ENCODE measurements around the gene ZBTB8OS.
A peak's percentile ranks its signal among the peaks of the same experiment; 100 is the strongest.
"Not testable (repeated sequence)": the region's sequence is repeated elsewhere in the genome, so short reads cannot be mapped to it uniquely, and the experiment has no call there.

Gene ZBTB8OS

DNA sequence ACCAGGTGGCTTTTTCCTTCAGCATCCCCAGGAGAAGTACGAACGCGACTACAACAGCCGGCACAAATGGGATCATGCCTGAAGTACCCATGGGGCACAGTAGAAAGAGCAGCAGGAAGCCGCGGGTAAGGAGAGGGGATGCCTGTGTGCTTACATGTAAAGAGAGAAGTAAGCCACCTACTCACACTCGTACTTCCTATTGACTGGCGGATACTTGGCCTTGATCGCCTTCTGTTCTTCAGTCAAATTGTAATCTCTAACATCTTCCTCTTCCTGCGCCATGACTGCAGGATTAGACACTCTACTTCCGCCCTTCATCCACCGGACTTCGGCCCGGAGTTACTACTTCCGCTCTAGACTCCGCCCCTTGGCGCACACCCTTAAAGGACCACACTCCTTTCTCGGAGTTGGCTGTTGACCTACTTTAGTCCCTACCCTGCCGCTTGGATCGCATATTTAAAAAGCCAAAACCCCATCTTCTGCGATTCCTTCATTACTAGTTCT is at the start of gene ZBTB8OS:
Gene ZBTB8OS, minus strand, starts transcription at position 303 of the 504 bp plus-strand sequence. Its CDS starts 21 bp downstream, at position 282.
- FAIRE-seq, result peak; percentile 47

- not testable (repeated sequence) for FAIRE-seq
These were observed 46.6 kb upstream of the ZBTB8OS start for GRCh38 chr1:32696996-32697395.

GRCh38 chr1:32696041-32696440 is 45.7 kb upstream of the ZBTB8OS start:
- no peak for FAIRE-seq

DNA sequence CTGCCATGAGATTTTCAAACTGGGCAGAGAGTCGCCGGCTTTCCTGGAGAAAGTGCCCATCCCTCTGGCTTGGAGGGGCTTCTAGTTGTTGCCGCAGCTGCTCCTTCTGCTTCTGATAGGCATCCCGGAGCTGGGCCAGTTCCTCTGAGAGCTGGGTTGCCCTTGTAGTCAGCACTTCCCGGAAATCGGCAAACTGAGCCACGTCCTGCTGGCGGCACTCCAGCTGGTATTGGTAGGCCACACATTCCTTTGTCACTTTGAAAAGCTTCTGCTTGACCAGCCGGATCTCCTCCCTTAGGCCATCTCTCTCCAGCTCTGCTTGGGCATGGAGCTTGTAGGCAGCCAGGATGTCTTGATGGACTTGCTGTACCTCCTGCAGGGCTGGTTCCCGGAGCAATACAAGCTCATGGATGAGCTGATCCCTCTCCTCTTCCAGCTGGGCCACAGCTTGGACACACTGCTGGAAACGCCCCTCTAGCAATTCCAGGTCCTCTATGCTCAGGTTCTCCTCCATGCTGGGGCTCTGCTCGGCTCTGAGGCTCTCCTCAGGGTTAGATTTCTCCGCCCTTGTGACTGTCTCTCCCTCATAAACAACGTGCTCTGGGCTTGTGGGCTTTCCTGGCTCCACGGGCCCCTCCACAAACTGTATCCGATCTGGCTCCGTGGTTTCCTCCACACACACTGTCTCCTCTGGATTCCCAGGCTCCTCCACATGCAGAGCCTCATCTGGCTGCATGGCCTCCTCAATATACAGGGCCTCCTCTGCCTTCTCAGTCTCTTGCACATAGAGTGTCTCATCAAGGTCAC is 45.0 kb upstream of the ZBTB8OS start:
- FAIRE-seq, result no peak

DNA sequence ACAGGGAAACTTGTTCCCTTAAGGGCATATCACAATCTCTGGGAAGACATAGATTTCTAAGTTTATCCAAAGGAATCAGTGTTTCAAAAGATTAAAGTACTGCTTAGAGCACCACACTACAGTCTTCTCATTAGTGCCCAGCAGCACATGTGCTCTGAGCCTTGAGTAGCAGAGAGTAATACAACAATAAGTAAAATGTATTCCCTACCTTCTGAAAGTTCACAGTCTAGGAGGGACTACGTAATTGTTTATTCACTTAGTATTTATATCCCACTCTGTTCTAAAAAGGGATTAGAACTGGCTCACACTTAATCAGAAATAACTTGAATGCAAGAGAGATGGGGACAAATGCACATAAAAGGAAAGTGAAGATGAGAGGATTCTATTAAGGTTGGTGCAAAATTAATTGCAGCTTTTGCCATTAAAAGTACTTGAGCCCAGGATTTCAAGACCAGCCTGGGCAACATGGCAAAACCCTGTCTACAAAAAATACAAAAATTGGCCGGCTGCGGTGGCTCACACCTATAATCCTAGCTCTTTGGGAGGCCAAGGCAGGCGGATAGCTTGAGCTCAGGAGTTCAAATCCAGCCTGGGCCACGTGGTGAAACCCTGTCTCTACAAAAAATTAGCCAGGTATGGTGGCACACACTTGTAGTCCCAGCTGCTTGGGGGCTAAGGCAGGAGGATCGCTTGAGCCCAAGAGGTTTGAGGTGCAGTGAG is 43.3 kb upstream of the ZBTB8OS start:
- no peak for FAIRE-seq

DNA sequence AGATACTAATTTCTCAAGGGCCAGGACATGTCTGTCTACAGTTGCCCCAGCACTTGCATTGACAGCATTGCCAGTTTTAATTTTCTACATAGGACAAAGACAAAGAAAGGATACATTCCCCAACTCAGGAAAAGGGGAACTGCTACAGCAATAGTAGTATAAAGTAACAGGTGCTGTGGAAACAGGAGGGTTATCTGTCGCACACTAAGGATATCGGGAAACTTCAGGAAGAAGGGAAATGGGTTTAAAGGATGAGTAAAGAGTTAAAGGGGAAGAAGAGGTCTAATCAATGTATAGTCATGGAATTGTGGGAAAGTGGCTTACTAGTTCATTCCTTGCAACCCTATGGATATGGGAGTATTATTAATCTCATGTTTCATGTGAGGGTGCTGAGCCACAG is 36.0 kb upstream of the ZBTB8OS start:
- no peak for FAIRE-seq

DNA sequence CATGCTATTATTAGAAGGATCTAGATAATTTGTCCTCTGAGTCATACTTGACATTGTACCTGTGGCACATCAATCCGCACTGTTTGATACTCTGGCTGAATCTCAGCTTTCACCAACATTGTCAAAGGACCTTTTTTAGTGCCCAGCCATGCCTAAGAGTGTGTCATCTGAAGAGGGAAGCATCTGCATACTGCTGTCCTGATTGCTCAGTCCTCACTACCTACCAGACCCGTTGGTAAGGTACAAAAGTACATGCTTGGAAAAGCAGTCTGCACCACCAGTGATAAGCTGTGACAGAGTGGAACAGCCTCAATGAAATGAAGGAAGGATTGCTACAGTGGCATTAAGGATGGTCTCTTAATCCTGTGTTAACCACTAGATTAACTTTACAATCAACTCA is 35.1 kb upstream of the ZBTB8OS start:
- FAIRE-seq, result no peak

DNA sequence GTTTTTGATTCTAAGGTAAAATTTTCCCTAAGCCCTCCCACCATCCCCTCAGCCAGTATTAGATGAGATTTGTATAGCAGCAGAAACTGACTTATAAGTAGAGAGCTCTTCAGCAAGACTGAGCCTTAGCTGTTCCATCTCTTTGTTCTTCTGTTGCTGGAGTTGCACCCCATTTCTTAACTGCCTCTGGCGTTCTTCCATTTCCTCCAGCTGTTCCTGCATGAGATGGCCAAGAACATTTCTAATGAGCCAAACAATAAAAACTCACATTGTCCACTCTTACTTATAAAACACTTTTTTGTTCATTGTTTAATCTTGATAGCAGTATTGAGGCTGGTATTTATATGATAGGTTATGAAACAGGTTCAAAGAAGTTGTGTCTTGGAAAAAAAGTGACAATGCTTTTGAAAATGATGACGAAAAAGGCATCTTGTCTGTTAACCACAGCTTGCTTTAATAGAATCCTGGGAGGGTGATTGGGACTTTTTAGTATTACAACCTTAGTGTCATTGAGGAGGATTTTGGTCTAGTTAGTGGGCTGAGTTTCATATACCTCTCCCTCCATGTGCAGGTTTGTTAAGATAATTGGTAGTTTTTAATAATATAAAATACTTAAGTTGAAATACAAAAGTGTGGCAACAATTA is 33.9 kb upstream of the ZBTB8OS start:
- no peak for FAIRE-seq

DNA sequence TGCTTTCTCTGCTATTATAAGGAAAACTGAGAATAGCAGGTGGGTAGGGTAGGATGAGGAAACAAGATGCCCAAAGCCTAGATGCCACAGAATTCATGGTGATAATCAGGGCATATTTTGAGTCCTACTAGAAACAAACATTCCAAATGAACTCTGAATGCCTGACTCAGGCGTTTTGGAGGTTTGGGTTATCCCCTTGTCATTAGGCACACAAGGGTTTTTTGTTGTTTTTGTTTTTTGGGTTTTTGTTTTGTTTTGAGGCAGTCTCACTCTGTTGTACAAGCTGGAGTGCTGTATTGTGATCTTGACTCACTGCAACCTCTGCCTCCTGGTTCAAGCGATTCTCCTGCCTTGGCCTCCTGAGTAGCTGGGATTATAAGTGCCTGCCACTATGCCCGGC is 33.0 kb upstream of the ZBTB8OS start:
- FAIRE-seq, result no peak

DNA sequence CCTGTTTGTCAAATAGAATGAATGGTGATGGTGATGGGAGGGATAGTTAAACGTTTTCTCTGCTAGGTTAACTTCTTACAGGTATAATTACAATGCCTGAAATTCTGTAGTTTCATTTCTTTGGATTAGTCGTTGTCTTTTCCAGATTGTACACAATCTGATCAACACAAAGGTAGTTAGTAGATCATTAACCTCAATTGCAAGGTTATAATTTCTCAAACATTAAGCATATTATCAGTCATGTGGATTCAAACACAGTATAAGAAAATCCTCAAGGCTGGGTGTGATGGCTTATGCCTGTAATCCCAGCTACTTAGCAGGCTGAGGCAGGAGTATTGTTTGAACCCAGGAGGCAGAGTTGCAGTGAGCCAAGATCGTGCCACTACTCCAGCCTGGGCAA is 31.6 kb upstream of the ZBTB8OS start:
- no peak for FAIRE-seq

- no peak for FAIRE-seq
These were observed 31.2 kb upstream of the ZBTB8OS start for GRCh38 chr1:32681509-32681908.

- FAIRE-seq, result no peak
These were observed 30.3 kb upstream of the ZBTB8OS start for GRCh38 chr1:32680642-32681041.

DNA sequence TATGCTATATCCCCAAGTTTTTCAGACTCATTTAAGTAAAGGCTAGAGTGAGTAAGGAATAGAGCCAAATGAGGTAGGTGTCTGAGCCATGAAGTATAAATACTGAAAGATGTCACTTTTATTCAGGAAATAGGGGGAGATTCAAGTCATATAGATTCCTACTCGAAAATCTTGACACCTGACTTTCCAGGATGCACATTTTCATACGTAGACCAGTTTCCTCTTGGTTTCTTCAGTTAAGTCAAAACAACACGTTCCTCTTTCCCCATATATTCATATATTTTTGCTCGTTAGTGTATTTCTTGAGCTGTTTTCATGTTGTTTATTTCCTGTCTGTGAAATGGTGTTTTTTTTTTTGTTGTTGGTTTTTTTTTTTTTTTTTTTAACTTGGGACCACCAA is 29.6 kb upstream of the ZBTB8OS start:
- peak; percentile 43 for FAIRE-seq

DNA sequence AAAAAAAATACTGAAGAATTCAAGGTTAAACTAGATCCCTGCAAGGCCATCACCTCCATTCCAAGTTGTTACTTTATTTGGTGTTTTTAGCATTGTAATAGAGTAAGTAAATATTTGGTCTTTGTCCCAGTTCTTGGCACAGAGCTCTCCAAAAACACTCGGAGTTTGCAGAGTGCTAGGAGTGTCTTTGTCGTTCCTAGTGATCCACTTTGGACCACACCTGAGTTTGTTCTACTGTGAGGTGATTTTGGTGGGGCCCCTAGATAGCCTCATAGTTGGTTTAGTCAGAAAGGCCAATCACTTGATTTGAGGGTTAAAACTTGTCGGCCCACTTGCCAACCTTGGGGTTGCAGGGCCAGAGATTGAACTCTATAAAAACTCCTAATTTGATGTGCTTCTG is 26.6 kb upstream of the ZBTB8OS start:
- FAIRE-seq, result no peak

DNA sequence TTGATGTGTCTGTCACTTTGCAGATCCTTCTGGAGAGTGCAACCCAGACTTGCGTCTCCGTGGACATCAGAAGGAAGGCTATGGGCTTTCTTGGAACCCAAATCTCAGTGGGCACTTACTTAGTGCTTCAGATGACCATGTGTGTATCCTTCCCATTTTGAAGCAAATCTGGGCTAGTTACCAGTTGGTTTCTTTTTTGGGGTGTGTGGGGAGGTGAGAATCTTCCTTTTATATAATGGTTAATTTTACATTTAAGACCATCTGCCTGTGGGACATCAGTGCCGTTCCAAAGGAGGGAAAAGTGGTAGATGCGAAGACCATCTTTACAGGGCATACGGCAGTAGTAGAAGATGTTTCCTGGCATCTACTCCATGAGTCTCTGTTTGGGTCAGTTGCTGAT is 18.4 kb upstream of the ZBTB8OS start:
- FAIRE-seq, result not testable (repeated sequence)

- FAIRE-seq, result no peak
These were observed 16.7 kb upstream of the ZBTB8OS start for GRCh38 chr1:32666901-32667566.

DNA sequence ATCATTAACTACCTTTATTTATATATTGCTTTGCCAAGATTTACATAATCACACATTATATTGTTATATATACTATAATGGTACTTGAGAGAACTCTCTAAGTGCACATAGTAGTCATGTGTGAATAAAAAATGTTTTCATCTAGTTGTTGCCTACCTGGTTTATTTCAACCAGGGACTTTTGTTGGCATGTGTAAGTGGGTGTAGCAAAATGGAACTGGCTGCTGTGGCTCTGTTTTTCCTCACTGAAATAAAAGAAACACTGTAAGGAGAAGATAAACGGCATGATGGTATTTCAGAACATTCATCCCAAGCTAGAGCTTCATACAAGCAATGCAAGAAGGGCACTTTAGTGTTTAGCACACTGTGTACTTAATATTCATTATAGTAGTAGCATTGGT is 15.6 kb upstream of the ZBTB8OS start:
- no peak for FAIRE-seq

GRCh38 chr1:32659581-32659980 is 9.2 kb upstream of the ZBTB8OS start:
- FAIRE-seq, result no peak

- no peak for FAIRE-seq
These were observed 2.1 kb upstream of the ZBTB8OS start for GRCh38 chr1:32652244-32652962.

DNA sequence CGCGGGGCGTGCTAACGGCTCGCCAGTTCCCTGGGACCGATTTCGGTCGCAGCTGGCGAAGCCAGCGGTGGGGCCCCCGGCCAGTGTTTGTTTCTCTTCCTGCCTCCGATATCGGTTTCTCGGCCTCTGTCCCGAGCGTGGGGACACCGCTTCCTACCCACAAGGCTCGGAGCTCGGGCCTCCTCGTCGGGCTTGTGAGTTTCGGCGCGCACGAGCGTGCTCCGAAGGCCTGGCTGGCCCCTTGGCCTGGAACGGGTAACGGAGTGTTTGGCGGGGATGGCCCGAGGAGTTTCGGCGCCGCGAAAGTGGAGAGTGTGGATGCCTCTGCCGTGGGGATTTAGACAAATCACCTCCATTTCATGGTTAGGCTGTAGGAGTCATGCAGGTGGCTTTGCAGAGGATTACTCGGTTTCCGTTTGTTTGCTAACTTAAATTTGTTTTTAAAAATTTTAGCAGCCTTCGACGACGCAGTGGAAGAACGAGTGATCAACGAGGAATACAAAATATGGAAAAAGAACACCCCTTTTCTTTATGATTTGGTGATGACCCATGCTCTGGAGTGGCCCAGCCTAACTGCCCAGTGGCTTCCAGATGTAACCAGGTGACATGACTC is 1.2 kb upstream of the ZBTB8OS start:
- no peak for FAIRE-seq

DNA sequence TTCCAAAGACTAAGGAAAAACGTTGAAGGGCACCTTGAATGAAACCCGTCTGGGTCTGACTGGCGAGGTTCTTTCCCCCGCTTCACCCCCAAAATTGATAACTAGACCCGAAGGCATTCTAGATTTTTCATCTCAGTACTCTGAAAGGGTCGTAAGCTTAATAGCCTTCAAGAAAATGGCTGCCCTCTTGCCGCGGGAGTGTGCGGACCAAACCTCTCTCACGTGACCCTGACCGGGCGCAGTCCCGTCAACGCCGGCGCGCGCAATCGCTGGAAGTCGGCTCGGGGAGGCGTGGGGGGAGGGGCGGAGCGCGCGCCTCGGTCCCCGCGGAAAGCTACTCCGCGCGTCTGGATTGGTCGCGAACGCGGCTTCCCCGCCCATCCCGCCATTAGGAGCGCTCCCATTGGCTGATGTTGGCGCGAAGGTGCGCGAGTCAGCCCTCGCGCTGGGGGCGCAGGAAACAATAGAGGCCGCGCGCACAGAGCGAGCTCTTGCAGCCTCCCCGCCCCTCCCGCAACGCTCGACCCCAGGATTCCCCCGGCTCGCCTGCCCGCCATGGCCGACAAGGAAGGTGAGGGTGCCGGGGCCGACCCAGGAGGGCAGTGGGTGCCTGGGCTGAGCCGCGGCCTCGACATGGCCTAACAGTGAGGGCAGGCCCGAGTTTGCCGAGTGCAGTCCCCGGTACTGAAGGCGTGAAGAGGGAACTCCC is 556 bp upstream of the ZBTB8OS start, which contains the start of gene RBBP4:
Gene RBBP4, plus strand, starts transcription at position 457 of the 709 bp plus-strand sequence. Its CDS starts 99 bp downstream, at position 556.
- FAIRE-seq, result no peak

Data from islet of Langerhans (tissue), 1 donor.